Measurements from ENCODE around the gene RFX3.

RFX3 gene

DNA sequence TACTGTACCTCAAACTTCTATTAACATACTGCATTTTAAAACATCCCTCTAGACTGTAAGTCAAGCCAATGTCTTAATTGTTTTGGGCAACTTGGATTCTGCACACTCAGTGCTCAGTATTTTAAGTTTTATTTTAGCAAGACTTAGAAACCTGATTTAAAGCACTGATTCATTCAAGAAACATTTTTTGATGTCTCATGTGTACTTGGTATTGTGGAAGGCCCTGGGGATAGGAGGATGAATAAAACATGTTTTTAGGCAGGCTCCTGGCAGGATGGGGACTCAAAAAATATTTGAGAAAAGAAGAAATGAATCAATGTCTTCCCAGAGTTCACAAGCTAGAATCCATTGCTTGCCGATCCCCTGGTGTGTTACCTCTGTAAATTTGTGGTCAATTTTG lies 347.9 kb downstream of the RFX3 start:
- peaks cover 30% of the 10 kb centered on the region for H3K27me3 Mint-ChIP-seq (ENCODE audit: low read depth, poor library complexity)
- H3K4me1 Mint-ChIP-seq, result peaks cover 51% of the 10 kb centered on the region
- no peak for DNase-seq
- peaks cover 4% of the 10 kb centered on the region for H3K9me3 Mint-ChIP-seq
- H3K36me3 Mint-ChIP-seq (ENCODE audit: low read depth), result no peaks in the 10 kb centered on the region
- peak overlapping the region; percentile 8 for H3K27ac Mint-ChIP-seq
- H3K4me3 Mint-ChIP-seq, result no peak overlapping the region
- TF ChIP-seq, protein P1, sequence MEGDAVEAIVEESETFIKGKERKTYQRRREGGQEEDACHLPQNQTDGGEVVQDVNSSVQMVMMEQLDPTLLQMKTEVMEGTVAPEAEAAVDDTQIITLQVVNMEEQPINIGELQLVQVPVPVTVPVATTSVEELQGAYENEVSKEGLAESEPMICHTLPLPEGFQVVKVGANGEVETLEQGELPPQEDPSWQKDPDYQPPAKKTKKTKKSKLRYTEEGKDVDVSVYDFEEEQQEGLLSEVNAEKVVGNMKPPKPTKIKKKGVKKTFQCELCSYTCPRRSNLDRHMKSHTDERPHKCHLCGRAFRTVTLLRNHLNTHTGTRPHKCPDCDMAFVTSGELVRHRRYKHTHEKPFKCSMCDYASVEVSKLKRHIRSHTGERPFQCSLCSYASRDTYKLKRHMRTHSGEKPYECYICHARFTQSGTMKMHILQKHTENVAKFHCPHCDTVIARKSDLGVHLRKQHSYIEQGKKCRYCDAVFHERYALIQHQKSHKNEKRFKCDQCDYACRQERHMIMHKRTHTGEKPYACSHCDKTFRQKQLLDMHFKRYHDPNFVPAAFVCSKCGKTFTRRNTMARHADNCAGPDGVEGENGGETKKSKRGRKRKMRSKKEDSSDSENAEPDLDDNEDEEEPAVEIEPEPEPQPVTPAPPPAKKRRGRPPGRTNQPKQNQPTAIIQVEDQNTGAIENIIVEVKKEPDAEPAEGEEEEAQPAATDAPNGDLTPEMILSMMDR (IDR thresholded peaks at IDR 0.05), result no peak

DNA sequence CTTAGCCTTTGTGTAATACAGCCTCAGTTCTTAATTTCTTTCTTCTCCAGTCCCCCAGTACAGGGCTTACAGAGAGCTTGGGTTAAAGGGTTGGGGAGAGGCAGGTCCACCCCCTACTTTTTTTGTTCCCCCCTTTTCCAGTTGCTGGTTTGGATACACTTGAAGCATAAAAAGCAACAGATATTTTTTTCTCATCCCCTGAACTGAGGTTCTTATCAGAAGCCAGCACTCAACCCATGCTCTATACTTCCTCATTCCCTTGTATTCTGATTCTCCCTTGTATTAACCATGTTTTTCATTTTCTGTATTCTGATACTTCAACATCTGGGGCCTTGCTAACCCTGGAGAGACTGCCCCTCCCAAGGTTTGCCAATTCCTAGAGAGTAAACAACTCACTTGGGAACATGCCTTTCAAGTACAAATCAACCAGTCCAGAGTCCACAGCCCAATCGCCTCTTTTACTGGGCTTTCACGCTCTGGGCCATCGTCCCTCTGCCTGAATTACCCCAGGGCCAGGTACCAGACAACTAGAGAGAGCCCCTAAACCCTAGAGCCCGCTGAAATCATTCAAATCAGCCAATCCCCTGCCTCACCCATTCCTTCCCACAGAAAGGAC lies 348.5 kb downstream of the RFX3 start:
- peaks cover 4% of the 10 kb centered on the region for H3K9me3 Mint-ChIP-seq
- H3K4me3 Mint-ChIP-seq, result no peak overlapping the region
- DNase-seq, result no peak
- peak overlapping the region; percentile 8 for H3K27ac Mint-ChIP-seq
- H3K27me3 Mint-ChIP-seq (ENCODE audit: low read depth, poor library complexity), result peaks cover 23% of the 10 kb centered on the region
- H3K36me3 Mint-ChIP-seq (ENCODE audit: low read depth), result no peaks in the 10 kb centered on the region
- TF ChIP-seq, protein P1 (IDR thresholded peaks at IDR 0.05), result no peak
- H3K4me1 Mint-ChIP-seq, result peaks cover 52% of the 10 kb centered on the region

GRCh38 chr9:3173374-3173773 lies 352.4 kb downstream of the RFX3 start:
- H3K9me3 Mint-ChIP-seq, result no peaks in the 10 kb centered on the region
- H3K4me1 Mint-ChIP-seq, result peaks cover 49% of the 10 kb centered on the region
- no peaks in the 10 kb centered on the region for H3K27me3 Mint-ChIP-seq (ENCODE audit: low read depth, poor library complexity)
- H3K27ac Mint-ChIP-seq, result peak overlapping the region; percentile 72
- no peak for DNase-seq
- TF ChIP-seq, protein P1 (IDR thresholded peaks at IDR 0.05), result no peak
- no peaks in the 10 kb centered on the region for H3K36me3 Mint-ChIP-seq (ENCODE audit: low read depth)
- H3K4me3 Mint-ChIP-seq, result peak overlapping the region; percentile 2

GRCh38 chr9:3170819-3171218 lies 355.0 kb downstream of the RFX3 start:
- Mint-ChIP-seq H3K4me1 (peaks cover 37% of the 10 kb centered on the region), H3K36me3 (ENCODE audit: low read depth) (no peaks in the 10 kb centered on the region), H3K9me3 (no peaks in the 10 kb centered on the region), H3K27me3 (ENCODE audit: low read depth, poor library complexity) (no peaks in the 10 kb centered on the region), H3K27ac (no peak overlapping the region), H3K4me3 (no peak overlapping the region)
- TF ChIP-seq, protein P1 (IDR thresholded peaks at IDR 0.05), result no peak
- no peak for DNase-seq
